ENCODE data around the gene ARHGEF33.

- TF ChIP-seq POLR2A (IDR thresholded peaks at IDR 0.05; ENCODE audit: low read depth) (no peak), EP300 (IDR thresholded peaks at IDR 0.05) (no peak), CTCF (IDR thresholded peaks at IDR 0.05) (no peak), POLR2AphosphoS5 (IDR thresholded peaks at IDR 0.05) (no peak)
These were observed 3.1 kb downstream of the ARHGEF33 start for GRCh38 chr2:38892819-38893218.
